ENCODE data around the gene FSTL4.

- TF ChIP-seq, protein P1, sequence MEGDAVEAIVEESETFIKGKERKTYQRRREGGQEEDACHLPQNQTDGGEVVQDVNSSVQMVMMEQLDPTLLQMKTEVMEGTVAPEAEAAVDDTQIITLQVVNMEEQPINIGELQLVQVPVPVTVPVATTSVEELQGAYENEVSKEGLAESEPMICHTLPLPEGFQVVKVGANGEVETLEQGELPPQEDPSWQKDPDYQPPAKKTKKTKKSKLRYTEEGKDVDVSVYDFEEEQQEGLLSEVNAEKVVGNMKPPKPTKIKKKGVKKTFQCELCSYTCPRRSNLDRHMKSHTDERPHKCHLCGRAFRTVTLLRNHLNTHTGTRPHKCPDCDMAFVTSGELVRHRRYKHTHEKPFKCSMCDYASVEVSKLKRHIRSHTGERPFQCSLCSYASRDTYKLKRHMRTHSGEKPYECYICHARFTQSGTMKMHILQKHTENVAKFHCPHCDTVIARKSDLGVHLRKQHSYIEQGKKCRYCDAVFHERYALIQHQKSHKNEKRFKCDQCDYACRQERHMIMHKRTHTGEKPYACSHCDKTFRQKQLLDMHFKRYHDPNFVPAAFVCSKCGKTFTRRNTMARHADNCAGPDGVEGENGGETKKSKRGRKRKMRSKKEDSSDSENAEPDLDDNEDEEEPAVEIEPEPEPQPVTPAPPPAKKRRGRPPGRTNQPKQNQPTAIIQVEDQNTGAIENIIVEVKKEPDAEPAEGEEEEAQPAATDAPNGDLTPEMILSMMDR (IDR thresholded peaks at IDR 0.05; ENCODE audit: borderline replicate concordance, extremely low read depth, low read length, poor library complexity, severe bottlenecking), result no peak
- TF ChIP-seq EZH2 (IDR thresholded peaks at IDR 0.05; ENCODE audit: borderline replicate concordance, low read depth, low read length, severe bottlenecking), result no peak
Measured at GRCh38 chr5:133627180-133627579, 14.8 kb upstream of the FSTL4 start.
